HepG2 (cell line): ENCODE results near the gene CERS1.

Source experiments
- EZH2 ChIP-seq: conservative IDR thresholded peaks from 2 replicates; pipeline ENCODE4 v1.6.1; 2012; ENCODE audit warnings: mild to moderate bottlenecking, low read depth, low read length, moderate library complexity
- ZBTB43 ChIP-seq: sonication (generic); formaldehyde crosslinking; conservative IDR thresholded peaks from 2 replicates; pipeline ENCODE4 v1.4.0; 2020; ENCODE audit warnings: missing genetic modification reagents
- ZNF329 ChIP-seq: sonication (generic); formaldehyde crosslinking; IDR thresholded peaks from 2 replicates; pipeline ENCODE4 v1.9.0; 2021; ENCODE audit warnings: low read depth, mild to moderate bottlenecking, missing genetic modification reagents
- ZNF790 ChIP-seq: sonication (generic); formaldehyde crosslinking; IDR thresholded peaks from 2 replicates; pipeline ENCODE4 v1.8.0; 2022; ENCODE audit warnings: missing genetic modification reagents, mild to moderate bottlenecking, borderline replicate concordance

- no peak for TF ChIP-seq ZNF790 (CRISPR knock-in tag)
- TF ChIP-seq EZH2: no peak
- no peak for TF ChIP-seq ZBTB43
- no peak for TF ChIP-seq ZNF329 (CRISPR knock-in tag)
Measured at GRCh38 chr19:18913466-18913865, 17.5 kb upstream of the CERS1 start.
